HTERT RPE-1 (cell line): ENCODE results near the gene RHOB.
"Not testable (repeated sequence)": the region's sequence is repeated elsewhere in the genome, so short reads cannot be mapped to it uniquely, and the experiment has no call there.

ENCODE experiments used
- in situ Hi-C: fragments of 300-500 bp; cut with MboI; formaldehyde crosslinking; loops from 4 replicates; pipeline ENCODE4 v1.14.3; 2020; ENCODE audit warnings: low sequenced_read_pairs

RHOB gene

GRCh38 chr2:20446917-20447436 lies at the start of gene RHOB:
Gene RHOB, plus strand, starts transcription at chr2:20447074. Its CDS starts 392 bp downstream, at chr2:20447466.
- in situ Hi-C loops = loop anchor here (25.0 kb wide), 1 partner anchor 190 kb away; no protein-coding TSS in a partner anchor

GRCh38 chr2:20397811-20398447 lies 48.9 kb upstream of the RHOB start:
- in situ Hi-C loops = no loop called here

GRCh38 chr2:20398956-20399567 lies 47.8 kb upstream of the RHOB start:
- in situ Hi-C loops = no loop called here

GRCh38 chr2:20400306-20400705 lies 46.6 kb upstream of the RHOB start:
- in situ Hi-C loops = no loop called here

GRCh38 chr2:20400787-20401488 lies 45.9 kb upstream of the RHOB start:
- in situ Hi-C loops = no loop called here

GRCh38 chr2:20401489-20401835 lies 45.4 kb upstream of the RHOB start:
- in situ Hi-C loops = no loop called here

GRCh38 chr2:20403774-20404312 lies 43.0 kb upstream of the RHOB start:
- in situ Hi-C loops = no loop called here

GRCh38 chr2:20404950-20405349 lies 41.9 kb upstream of the RHOB start:
- in situ Hi-C loops = no loop called here

GRCh38 chr2:20409039-20409438 lies 37.8 kb upstream of the RHOB start:
- in situ Hi-C loops = no loop called here

- in situ Hi-C loops = no loop called here
Observed at GRCh38 chr2:20410556-20411277, 36.2 kb upstream of the RHOB start.

- in situ Hi-C loops = no loop called here
Observed at GRCh38 chr2:20411361-20411894, 35.4 kb upstream of the RHOB start.

- in situ Hi-C loops = no loop called here
Observed at GRCh38 chr2:20414806-20415205, 32.1 kb upstream of the RHOB start.

GRCh38 chr2:20415511-20415918 lies 31.4 kb upstream of the RHOB start:
- in situ Hi-C loops = no loop called here

- in situ Hi-C loops = no loop called here
Observed at GRCh38 chr2:20416723-20417122, 30.2 kb upstream of the RHOB start.

GRCh38 chr2:20417230-20417821 lies 29.5 kb upstream of the RHOB start:
- in situ Hi-C loops = not testable (repeated sequence)

- in situ Hi-C loops = no loop called here
Observed at GRCh38 chr2:20418519-20418918, 28.4 kb upstream of the RHOB start.

- in situ Hi-C loops = no loop called here
Observed at GRCh38 chr2:20419007-20419576, 27.8 kb upstream of the RHOB start.

GRCh38 chr2:20419752-20420151 lies 27.1 kb upstream of the RHOB start:
- in situ Hi-C loops = no loop called here

- in situ Hi-C loops = no loop called here
Observed at GRCh38 chr2:20421336-20421987, 25.4 kb upstream of the RHOB start.

- in situ Hi-C loops = no loop called here
Observed at GRCh38 chr2:20421988-20422370, 24.9 kb upstream of the RHOB start.
